Smooth muscle cell (in vitro differentiated cells): ENCODE data around the gene NHEJ1. TPM values are rescaled to one million over a fixed set of nuclear protein-coding genes. Genes with fewer than 3 reads are reported as not detected.

Source experiments
- DNase-seq: peaks from one replicate; lab custom pipeline; 2025; ENCODE audit not compliant: unreplicated experiment; lab: John Stamatoyannopoulos, UW
- H2AFZ ChIP-seq: fragments of 200-600 bp; sonication (generic); 2 replicates; pipeline ENCODE4 v1.6.0; 2016; ENCODE audit warnings: antibody characterized with exemption, low read depth, mild to moderate bottlenecking
- H3F3A ChIP-seq: fragments of 200-600 bp; sonication (generic); 2 replicates; pipeline ENCODE4 v1.6.0; 2017; ENCODE audit warnings: antibody characterized with exemption, low read depth
- H3K27ac ChIP-seq: fragments of 200-600 bp; sonication (generic); 2 replicates; pipeline ENCODE4 v1.5.1; 2016; ENCODE audit warnings: low read depth, mild to moderate bottlenecking
- H3K27me3 ChIP-seq: fragments of 200-600 bp; sonication (generic); 2 replicates; pipeline ENCODE4 v1.6.1; 2016; ENCODE audit warnings: low read depth, mild to moderate bottlenecking
- H3K36me3 ChIP-seq: fragments of 200-600 bp; sonication (generic); 2 replicates; pipeline ENCODE4 v1.5.1; 2016; ENCODE audit warnings: low read depth
- H3K4me1 ChIP-seq: fragments of 200-600 bp; sonication (generic); 2 replicates; pipeline ENCODE4 v1.5.1; 2016; ENCODE audit warnings: low read depth
- H3K4me2 ChIP-seq: fragments of 200-600 bp; sonication (generic); 2 replicates; pipeline ENCODE4 v1.6.0; 2016; ENCODE audit warnings: mild to moderate bottlenecking
- H3K4me3 ChIP-seq: fragments of 200-600 bp; sonication (generic); 2 replicates; pipeline ENCODE4 v1.5.1; 2016; ENCODE audit warnings: mild to moderate bottlenecking
- H3K79me2 ChIP-seq: fragments of 200-600 bp; sonication (generic); 2 replicates; pipeline ENCODE4 v1.6.0; 2016; ENCODE audit warnings: low read depth, mild to moderate bottlenecking
- H3K9ac ChIP-seq: fragments of 200-600 bp; sonication (generic); 2 replicates; pipeline ENCODE4 v1.6.0; 2016; ENCODE audit warnings: low read depth
- H3K9me3 ChIP-seq: fragments of 200-600 bp; sonication (generic); replicated peaks from 2 replicates; pipeline ENCODE4 v1.5.1; 2016; ENCODE audit warnings: low read depth
- H4K20me1 ChIP-seq: fragments of 200-600 bp; sonication (generic); 2 replicates; pipeline ENCODE4 v1.6.0; 2016; ENCODE audit warnings: low read depth
- CTCF ChIP-seq: fragments of 200-600 bp; sonication (generic); IDR thresholded peaks from 2 replicates; pipeline ENCODE4 v1.5.1; 2017; ENCODE audit warnings: borderline replicate concordance, mild to moderate bottlenecking, antibody characterized with exemption; ENCODE audit not compliant: insufficient read depth, poor library complexity, severe bottlenecking
- WGBS: methylation state at CpG from one replicate; pipeline ENCODE4 v1.1.7; 2016; ENCODE audit warnings: low lambda C conversion rate; 5-methylcytosine and 5-hydroxymethylcytosine counted together
- polyA plus RNA-seq: library from polyadenylated mRNA; unstranded; fragments of >200 nt; fragmentation: Nextera tagmentation; extraction: Ambion mirVana; gene quantifications from 2 replicates; pipeline ENCODE4 v1.2.1, GENCODE V29; 2016
- total RNA-seq: library from RNA; depleted of rRNA; stranded (reverse); fragments of >200 nt; gene quantifications from 2 replicates; pipeline ENCODE4 v1.2.3, GENCODE V29; 2014

The NHEJ1 gene
- total and polyA plus RNA-seq, 2 experiments from 2014 or later, result 6.0 to 8.5 TPM

DNA sequence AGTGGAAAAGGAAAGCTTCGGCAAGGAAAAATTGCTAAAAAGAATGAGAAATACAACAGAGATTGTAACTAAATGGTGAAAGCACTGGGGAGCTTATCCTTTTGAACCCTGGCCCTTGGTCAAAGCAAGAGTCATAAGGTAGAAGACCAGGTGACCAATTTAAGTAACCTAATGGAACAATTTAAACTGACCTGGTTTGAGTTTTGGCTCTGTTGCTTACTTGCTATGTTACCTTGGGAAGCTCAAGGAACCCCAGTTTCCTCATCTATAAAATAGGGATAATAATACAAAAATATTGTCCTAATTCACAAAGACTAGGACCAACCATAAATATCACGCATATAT lies 48.6 kb downstream of the NHEJ1 start:
- Histone ChIP-seq H4K20me1 (peaks cover 11% of the 10 kb centered on the region), H3K9ac (no peak overlapping the region), H3K4me3 (no peak overlapping the region), H3K9me3 (no peaks in the 10 kb centered on the region), H3K4me2 (no peak overlapping the region), H3K36me3 (no peaks in the 10 kb centered on the region), H3K27ac (no peak overlapping the region), H3K4me1 (no peaks in the 10 kb centered on the region), H3K27me3 (no peaks in the 10 kb centered on the region), H2AFZ (no peak overlapping the region), H3F3A (no peaks in the 10 kb centered on the region), H3K79me2 (no peaks in the 10 kb centered on the region)
- TF ChIP-seq CTCF, result no peak
- 93% methylated on average over 2 of the region's 2 CpGs for WGBS
- no peak for DNase-seq

- Histone ChIP-seq H3K36me3 (no peaks in the 10 kb centered on the region), H2AFZ (no peak overlapping the region), H3K4me3 (no peak overlapping the region), H3K9ac (no peak overlapping the region), H3K27ac (no peak overlapping the region), H3K27me3 (no peaks in the 10 kb centered on the region), H3F3A (no peaks in the 10 kb centered on the region), H3K79me2 (no peaks in the 10 kb centered on the region), H3K9me3 (no peaks in the 10 kb centered on the region), H4K20me1 (peaks cover 15% of the 10 kb centered on the region), H3K4me1 (no peaks in the 10 kb centered on the region), H3K4me2 (no peak overlapping the region)
- no peak for DNase-seq
- no peak for TF ChIP-seq CTCF
- WGBS, result 86% methylated on average over 5 of the region's 5 CpGs
Measured at GRCh38 chr2:219111375-219112061, 49.1 kb downstream of the NHEJ1 start.

DNA sequence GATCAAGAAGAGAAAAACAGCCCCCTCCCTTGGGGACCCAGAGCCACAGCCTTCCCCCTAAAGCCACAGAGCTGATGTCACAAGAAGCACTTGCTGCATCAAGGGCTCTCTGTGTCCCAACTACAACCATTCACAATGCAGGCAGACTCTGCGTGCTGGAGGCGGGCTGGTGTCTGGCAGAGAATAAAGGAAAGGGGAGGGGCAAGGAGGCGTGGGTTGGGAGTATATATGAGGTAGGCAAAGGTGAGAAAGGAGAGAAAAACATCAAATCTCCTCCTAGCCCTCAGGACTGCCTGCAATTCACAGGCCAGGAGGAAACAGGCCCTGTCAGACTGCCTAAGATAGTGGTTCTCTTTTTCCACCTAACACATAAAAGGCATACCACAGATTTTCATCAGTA lies 51.1 kb downstream of the NHEJ1 start:
- WGBS, result 61% methylated on average over 3 of the region's 3 CpGs
- Histone ChIP-seq H4K20me1 (peaks cover 15% of the 10 kb centered on the region), H3K9me3 (no peaks in the 10 kb centered on the region), H3K27ac (no peak overlapping the region), H3K36me3 (no peaks in the 10 kb centered on the region), H3F3A (no peaks in the 10 kb centered on the region), H2AFZ (no peak overlapping the region), H3K27me3 (no peaks in the 10 kb centered on the region), H3K4me3 (no peak overlapping the region), H3K9ac (no peak overlapping the region), H3K4me2 (no peak overlapping the region), H3K4me1 (no peaks in the 10 kb centered on the region), H3K79me2 (no peaks in the 10 kb centered on the region)
- DNase-seq, result no peak
- TF ChIP-seq CTCF, result no peak

- no peaks in the 10 kb centered on the region for H3K27me3 ChIP-seq
- no peak overlapping the region for H3K4me3 ChIP-seq
- no peaks in the 10 kb centered on the region for H3K4me1 ChIP-seq
- no peak overlapping the region for H3K27ac ChIP-seq
- no peaks in the 10 kb centered on the region for H3F3A ChIP-seq
- no peak overlapping the region for H2AFZ ChIP-seq
- H3K36me3 ChIP-seq, result no peaks in the 10 kb centered on the region
- DNase-seq, result no peak
- TF ChIP-seq CTCF, result no peak
- no peak overlapping the region for H3K9ac ChIP-seq
- H4K20me1 ChIP-seq, result peaks cover 15% of the 10 kb centered on the region
- H3K9me3 ChIP-seq, result no peaks in the 10 kb centered on the region
- 61% methylated on average over 8 of the region's 8 CpGs for WGBS
- H3K4me2 ChIP-seq, result no peak overlapping the region
- H3K79me2 ChIP-seq, result no peaks in the 10 kb centered on the region
Measured at GRCh38 chr2:219107758-219108157, 52.9 kb downstream of the NHEJ1 start.
